Hepatocyte (in vitro differentiated cells): ENCODE data around the gene CHST11.

Experiments used
- EZH2 ChIP-seq: fragments of 200-600 bp; sonication (generic); IDR thresholded peaks from 2 replicates; pipeline ENCODE4 v1.6.1; 2016; ENCODE audit warnings: antibody characterized with exemption, mild to moderate bottlenecking, borderline replicate concordance
- EZH2phosphoT487 ChIP-seq: fragments of 200-600 bp; sonication (generic); IDR thresholded peaks from one replicate; pipeline ENCODE4 v1.6.1; 2018; ENCODE audit warnings: antibody characterized with exemption, mild to moderate bottlenecking, low read depth, moderate library complexity; ENCODE audit not compliant: unreplicated experiment, severe bottlenecking
- TF ChIP-seq, protein P1 (sequence below): fragments of 200-600 bp; sonication (generic); IDR thresholded peaks from 2 replicates; pipeline ENCODE4 v1.5.1; 2016; ENCODE audit warnings: antibody characterized with exemption, mild to moderate bottlenecking; ENCODE audit not compliant: poor library complexity

- TF ChIP-seq, protein P1, sequence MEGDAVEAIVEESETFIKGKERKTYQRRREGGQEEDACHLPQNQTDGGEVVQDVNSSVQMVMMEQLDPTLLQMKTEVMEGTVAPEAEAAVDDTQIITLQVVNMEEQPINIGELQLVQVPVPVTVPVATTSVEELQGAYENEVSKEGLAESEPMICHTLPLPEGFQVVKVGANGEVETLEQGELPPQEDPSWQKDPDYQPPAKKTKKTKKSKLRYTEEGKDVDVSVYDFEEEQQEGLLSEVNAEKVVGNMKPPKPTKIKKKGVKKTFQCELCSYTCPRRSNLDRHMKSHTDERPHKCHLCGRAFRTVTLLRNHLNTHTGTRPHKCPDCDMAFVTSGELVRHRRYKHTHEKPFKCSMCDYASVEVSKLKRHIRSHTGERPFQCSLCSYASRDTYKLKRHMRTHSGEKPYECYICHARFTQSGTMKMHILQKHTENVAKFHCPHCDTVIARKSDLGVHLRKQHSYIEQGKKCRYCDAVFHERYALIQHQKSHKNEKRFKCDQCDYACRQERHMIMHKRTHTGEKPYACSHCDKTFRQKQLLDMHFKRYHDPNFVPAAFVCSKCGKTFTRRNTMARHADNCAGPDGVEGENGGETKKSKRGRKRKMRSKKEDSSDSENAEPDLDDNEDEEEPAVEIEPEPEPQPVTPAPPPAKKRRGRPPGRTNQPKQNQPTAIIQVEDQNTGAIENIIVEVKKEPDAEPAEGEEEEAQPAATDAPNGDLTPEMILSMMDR = no peak
- TF ChIP-seq EZH2 = no peak
- no peak for TF ChIP-seq EZH2phosphoT487
Observed at GRCh38 chr12:104472748-104473147, 16.0 kb downstream of the CHST11 start.
